ENCODE results near the gene GPR158. TPM values are rescaled to one million over a fixed set of nuclear protein-coding genes. Genes with fewer than 3 reads are reported as not detected.

Gene GPR158
- polyA plus RNA-seq, 6 donors from 2014 or later: not detected

- Mint-ChIP-seq H3K9me3 (peaks cover 0 to 3% (median 2%) of the 10 kb centered on the region in 7 donors), H3K36me3 (no peaks in the 10 kb centered on the region), H3K4me3 (no peak overlapping the region), H3K27me3 (peaks cover 0 to 5% (median 0%) of the 10 kb centered on the region in 3 donors), H3K4me1 (no peaks in the 10 kb centered on the region), H3K27ac (no peak overlapping the region)
- DNase-seq (no peak), ATAC-seq (ENCODE audit: low read depth in 2 of 2) (no peak)
Measured at GRCh38 chr10:25509151-25509550, 334.4 kb downstream of the GPR158 start.

- Mint-ChIP-seq H3K27ac (no peak overlapping the region), H3K27me3 (peaks cover 0 to 8% (median 0%) of the 10 kb centered on the region in 3 donors), H3K9me3 (peaks cover 0 to 8% (median 0%) of the 10 kb centered on the region in 7 donors), H3K36me3 (peaks cover 0 to 7% of the 10 kb centered on the region in 2 donors), H3K4me3 (no peak overlapping the region), H3K4me1 (no peaks in the 10 kb centered on the region)
- no peak for ATAC-seq (ENCODE audit: low read depth in 2 of 2)
- DNase-seq: no peak
Measured at GRCh38 chr10:25522294-25522693, 347.5 kb downstream of the GPR158 start.

GRCh38 chr10:25522946-25523608 is 348.3 kb downstream of the GPR158 start:
- H3K27me3 Mint-ChIP-seq: peaks cover 0 to 8% (median 0%) of the 10 kb centered on the region in 3 donors
- H3K9me3 Mint-ChIP-seq: peaks cover 0 to 8% (median 0%) of the 10 kb centered on the region in 7 donors
- peaks cover 0 to 7% of the 10 kb centered on the region in 2 donors for H3K36me3 Mint-ChIP-seq
- no peak for ATAC-seq (ENCODE audit: low read depth in 2 of 2)
- H3K27ac Mint-ChIP-seq: no peak overlapping the region
- H3K4me3 Mint-ChIP-seq: no peak overlapping the region
- no peak for DNase-seq
- no peaks in the 10 kb centered on the region for H3K4me1 Mint-ChIP-seq

GRCh38 chr10:25530306-25530705 is 355.5 kb downstream of the GPR158 start:
- peaks cover 0 to 3% (median 0%) of the 10 kb centered on the region in 3 donors for H3K27me3 Mint-ChIP-seq
- peaks cover 0 to 2% (median 0%) of the 10 kb centered on the region in 7 donors for H3K9me3 Mint-ChIP-seq
- DNase-seq: no peak
- H3K4me3 Mint-ChIP-seq: no peak overlapping the region
- no peaks in the 10 kb centered on the region for H3K4me1 Mint-ChIP-seq
- ATAC-seq (ENCODE audit: low read depth in 2 of 2): no peak
- no peaks in the 10 kb centered on the region for H3K36me3 Mint-ChIP-seq
- H3K27ac Mint-ChIP-seq: no peak overlapping the region

- Mint-ChIP-seq H3K4me1 (no peaks in the 10 kb centered on the region), H3K36me3 (no peaks in the 10 kb centered on the region), H3K4me3 (no peak overlapping the region), H3K27ac (peak overlapping the region in 1 of 6 donors; percentile 32), H3K27me3 (no peaks in the 10 kb centered on the region), H3K9me3 (peaks cover 0 to 2% (median 0%) of the 10 kb centered on the region in 7 donors)
- DNase-seq (no peak), ATAC-seq (ENCODE audit: low read depth in 2 of 2) (no peak)
Measured at GRCh38 chr10:25531457-25532061, 356.8 kb downstream of the GPR158 start.

GRCh38 chr10:25532213-25532612 is 357.4 kb downstream of the GPR158 start:
- no peaks in the 10 kb centered on the region for H3K36me3 Mint-ChIP-seq
- ATAC-seq (ENCODE audit: low read depth in 2 of 2) (no peak), DNase-seq (no peak)
- peaks cover 0 to 2% (median 0%) of the 10 kb centered on the region in 7 donors for H3K9me3 Mint-ChIP-seq
- H3K27ac Mint-ChIP-seq: no peak overlapping the region
- no peaks in the 10 kb centered on the region for H3K27me3 Mint-ChIP-seq
- no peaks in the 10 kb centered on the region for H3K4me1 Mint-ChIP-seq
- H3K4me3 Mint-ChIP-seq: no peak overlapping the region

- no peaks in the 10 kb centered on the region for H3K4me1 Mint-ChIP-seq
- H3K27me3 Mint-ChIP-seq: no peaks in the 10 kb centered on the region
- ATAC-seq (ENCODE audit: low read depth in 2 of 2) (no peak), DNase-seq (no peak)
- no peak overlapping the region for H3K27ac Mint-ChIP-seq
- no peaks in the 10 kb centered on the region for H3K36me3 Mint-ChIP-seq
- H3K4me3 Mint-ChIP-seq: no peak overlapping the region
- H3K9me3 Mint-ChIP-seq: peaks cover 0 to 2% (median 0%) of the 10 kb centered on the region in 7 donors
Measured at GRCh38 chr10:25536027-25536426, 361.2 kb downstream of the GPR158 start.

GRCh38 chr10:25547382-25547781 is 372.6 kb downstream of the GPR158 start:
- Mint-ChIP-seq H3K4me1 (no peaks in the 10 kb centered on the region), H3K36me3 (no peaks in the 10 kb centered on the region), H3K4me3 (no peak overlapping the region), H3K27ac (no peak overlapping the region), H3K27me3 (peaks cover 10 to 23% (median 20%) of the 10 kb centered on the region in 3 donors), H3K9me3 (peaks cover 0 to 2% (median 0%) of the 10 kb centered on the region in 7 donors)
- ATAC-seq (ENCODE audit: low read depth in 2 of 2): no peak
- DNase-seq: no peak

GRCh38 chr10:25552283-25552919 is 377.6 kb downstream of the GPR158 start:
- no peak for ATAC-seq (ENCODE audit: low read depth in 2 of 2)

GRCh38 chr10:25555865-25556264 is 381.1 kb downstream of the GPR158 start:
- no peaks in the 10 kb centered on the region for H3K36me3 Mint-ChIP-seq
- DNase-seq: no peak
- H3K4me3 Mint-ChIP-seq: no peak overlapping the region

More at GRCh38 chr10:25552283-25552919, 377.6 kb downstream of the GPR158 start:
- Mint-ChIP-seq H3K9me3 (no peaks in the 10 kb centered on the region), H3K4me1 (no peaks in the 10 kb centered on the region), H3K27ac (peak overlapping the region in 1 of 6 donors; percentile 25), H3K36me3 (no peaks in the 10 kb centered on the region), H3K4me3 (no peak overlapping the region), H3K27me3 (peaks cover 8 to 15% (median 11%) of the 10 kb centered on the region in 3 donors)
- no peak for DNase-seq

GRCh38 chr10:25556457-25556856 is 381.7 kb downstream of the GPR158 start:
- H3K27me3 Mint-ChIP-seq: peaks cover 0 to 4% (median 0%) of the 10 kb centered on the region in 3 donors
- no peaks in the 10 kb centered on the region for H3K4me1 Mint-ChIP-seq
- no peak overlapping the region for H3K4me3 Mint-ChIP-seq
- ATAC-seq (ENCODE audit: low read depth in 2 of 2): no peak
- peak overlapping the region in 1 of 6 donors; percentile 18 for H3K27ac Mint-ChIP-seq
- H3K36me3 Mint-ChIP-seq: no peaks in the 10 kb centered on the region
- DNase-seq: no peak
- H3K9me3 Mint-ChIP-seq: no peaks in the 10 kb centered on the region

More at GRCh38 chr10:25555865-25556264, 381.1 kb downstream of the GPR158 start:
- no peak overlapping the region for H3K27ac Mint-ChIP-seq
- no peak for ATAC-seq (ENCODE audit: low read depth in 2 of 2)
- no peaks in the 10 kb centered on the region for H3K9me3 Mint-ChIP-seq
- H3K4me1 Mint-ChIP-seq: no peaks in the 10 kb centered on the region
- H3K27me3 Mint-ChIP-seq: peaks cover 0 to 7% (median 0%) of the 10 kb centered on the region in 3 donors

- no peak for ATAC-seq (ENCODE audit: low read depth in 2 of 2)
- peaks cover 0 to 4% (median 0%) of the 10 kb centered on the region in 3 donors for H3K27me3 Mint-ChIP-seq
- H3K36me3 Mint-ChIP-seq: no peaks in the 10 kb centered on the region
- no peak overlapping the region for H3K4me3 Mint-ChIP-seq
- peak overlapping the region in 2 of 6 donors; percentile 50 to 60 for H3K27ac Mint-ChIP-seq
- H3K9me3 Mint-ChIP-seq: no peaks in the 10 kb centered on the region
- DNase-seq: no peak
- H3K4me1 Mint-ChIP-seq: no peaks in the 10 kb centered on the region
Measured at GRCh38 chr10:25557136-25557535, 382.3 kb downstream of the GPR158 start.

GRCh38 chr10:25561758-25562157 is 387.0 kb downstream of the GPR158 start:
- Mint-ChIP-seq H3K36me3 (no peaks in the 10 kb centered on the region), H3K27ac (peak overlapping the region in 1 of 6 donors; percentile 43), H3K4me3 (no peak overlapping the region), H3K9me3 (no peaks in the 10 kb centered on the region), H3K27me3 (peaks cover 0 to 11% (median 9%) of the 10 kb centered on the region in 3 donors), H3K4me1 (no peaks in the 10 kb centered on the region)
- ATAC-seq (ENCODE audit: low read depth in 2 of 2) (no peak), DNase-seq (no peak)
